Neural progenitor cell (in vitro differentiated cells): ENCODE measurements around the gene CAMKK2.

ENCODE experiments used
- CTCF ChIP-seq: fragments of 200-600 bp; sonication (generic); IDR thresholded peaks from 2 replicates; pipeline ENCODE4 v1.5.1; 2017; ENCODE audit warnings: antibody characterized with exemption, mild to moderate bottlenecking
- EZH2phosphoT487 ChIP-seq: fragments of 200-600 bp; sonication (generic); IDR thresholded peaks from 2 replicates; pipeline ENCODE4 v1.6.1; 2017; ENCODE audit warnings: antibody characterized with exemption

- TF ChIP-seq CTCF (no peak), EZH2phosphoT487 (no peak)
These were observed 63.4 kb downstream of the CAMKK2 start for GRCh38 chr12:121232977-121233627.
